Measurements from ENCODE around the gene PRKCE. TPM values are rescaled to one million over a fixed set of nuclear protein-coding genes. Genes with fewer than 3 reads are reported as not detected.

PRKCE gene
- total RNA-seq, 2 experiments from 2014 or later, result 24.9 to 26.2 TPM

DNA sequence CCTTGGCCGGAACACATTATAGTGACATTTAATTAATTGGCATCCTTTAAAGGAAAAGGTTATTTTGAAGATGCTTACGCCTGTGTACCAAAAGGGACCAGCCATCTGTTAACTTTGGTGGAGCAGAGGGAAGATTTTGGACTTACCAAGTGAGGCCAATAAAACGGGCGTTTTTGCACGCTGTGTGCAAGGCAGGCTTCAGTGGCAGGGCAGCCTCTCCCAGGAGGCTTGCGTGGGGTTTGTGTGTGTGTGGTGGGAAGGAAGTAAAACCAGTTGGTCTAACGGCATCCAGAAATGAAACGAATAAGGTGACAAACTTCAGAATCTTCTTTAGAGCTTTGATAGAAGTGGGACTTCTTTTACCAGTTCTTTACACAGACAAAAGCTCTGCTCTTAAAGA, 191.7 kb downstream of the PRKCE start:
- Mint-ChIP-seq H3K36me3 (ENCODE audit: low read depth) (peaks cover 9% of the 10 kb centered on the region), H3K27me3 (no peaks in the 10 kb centered on the region), H3K4me1 (ENCODE audit: low read depth) (peaks cover 14% of the 10 kb centered on the region), H3K9me3 (no peaks in the 10 kb centered on the region), H3K4me3 (no peak overlapping the region), H3K27ac (no peak overlapping the region)
- POLR2A ChIA-PET, result no interaction called here
- no peaks in the 10 kb centered on the region for H3K36me3 ChIP-seq (ENCODE audit: insufficient read depth, low read length)
- no peak overlapping the region for H3K4me3 ChIP-seq (ENCODE audit: low read length)
- H3K27me3 ChIP-seq (ENCODE audit: control insufficient read depth in 1 of 2, insufficient read depth in 2 of 2, low read length in 2 of 2), result no peaks in the 10 kb centered on the region
- no peak for DNase-seq
- intact Hi-C loops (cut with DNase I, micrococcal nuclease), result no loop called here
- no peaks in the 10 kb centered on the region for H3K4me1 ChIP-seq (ENCODE audit: insufficient read depth, low read length)
- TF ChIP-seq, protein P1, sequence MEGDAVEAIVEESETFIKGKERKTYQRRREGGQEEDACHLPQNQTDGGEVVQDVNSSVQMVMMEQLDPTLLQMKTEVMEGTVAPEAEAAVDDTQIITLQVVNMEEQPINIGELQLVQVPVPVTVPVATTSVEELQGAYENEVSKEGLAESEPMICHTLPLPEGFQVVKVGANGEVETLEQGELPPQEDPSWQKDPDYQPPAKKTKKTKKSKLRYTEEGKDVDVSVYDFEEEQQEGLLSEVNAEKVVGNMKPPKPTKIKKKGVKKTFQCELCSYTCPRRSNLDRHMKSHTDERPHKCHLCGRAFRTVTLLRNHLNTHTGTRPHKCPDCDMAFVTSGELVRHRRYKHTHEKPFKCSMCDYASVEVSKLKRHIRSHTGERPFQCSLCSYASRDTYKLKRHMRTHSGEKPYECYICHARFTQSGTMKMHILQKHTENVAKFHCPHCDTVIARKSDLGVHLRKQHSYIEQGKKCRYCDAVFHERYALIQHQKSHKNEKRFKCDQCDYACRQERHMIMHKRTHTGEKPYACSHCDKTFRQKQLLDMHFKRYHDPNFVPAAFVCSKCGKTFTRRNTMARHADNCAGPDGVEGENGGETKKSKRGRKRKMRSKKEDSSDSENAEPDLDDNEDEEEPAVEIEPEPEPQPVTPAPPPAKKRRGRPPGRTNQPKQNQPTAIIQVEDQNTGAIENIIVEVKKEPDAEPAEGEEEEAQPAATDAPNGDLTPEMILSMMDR (IDR thresholded peaks at IDR 0.05), result no peak
- H3K9me3 ChIP-seq (ENCODE audit: control insufficient read depth in 1 of 2, insufficient read depth in 1 of 2, low read length in 2 of 2), result no peaks in the 10 kb centered on the region
- CTCF ChIA-PET, result no interaction called here
- no peak for ATAC-seq (ENCODE audit: poor library complexity)
- no peak overlapping the region for H3K27ac ChIP-seq (ENCODE audit: low read depth in 1 of 2, low read length in 2 of 2)

DNA sequence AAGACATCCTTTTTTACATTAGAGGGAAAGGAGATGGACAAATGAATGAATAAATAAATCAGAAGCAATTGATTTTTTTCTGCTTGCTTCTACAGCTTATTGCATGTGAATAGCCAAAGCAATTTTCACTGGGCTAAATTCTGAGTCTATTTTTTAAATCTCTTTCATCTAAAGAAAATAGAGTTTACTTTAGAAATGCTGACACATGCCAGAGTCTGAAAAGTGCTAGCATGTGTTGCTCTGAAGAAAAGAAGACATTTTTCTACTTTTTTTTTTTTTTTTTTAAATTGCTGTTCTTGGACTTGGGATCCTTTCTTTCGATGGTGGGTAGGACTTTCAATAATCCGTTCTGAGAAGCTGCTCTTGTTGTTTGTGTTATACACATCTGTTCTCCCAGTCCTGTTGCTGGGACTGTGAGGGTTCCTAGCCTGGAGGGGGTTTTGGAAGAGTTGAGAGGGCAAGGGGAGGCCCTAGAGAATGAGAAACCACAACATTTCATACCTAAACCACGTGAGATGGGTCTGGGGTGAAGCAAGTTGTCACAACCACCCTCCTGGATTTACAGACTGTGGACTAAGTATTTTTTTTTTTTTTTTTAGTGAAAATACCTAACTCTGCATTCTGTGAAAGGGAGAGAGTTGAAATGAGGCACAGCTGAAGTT, 193.5 kb downstream of the PRKCE start:
- H3K4me3 Mint-ChIP-seq, result no peak overlapping the region
- POLR2A ChIA-PET, result no interaction called here
- H3K4me1 Mint-ChIP-seq (ENCODE audit: low read depth), result peaks cover 14% of the 10 kb centered on the region
- TF ChIP-seq, protein P1 (IDR thresholded peaks at IDR 0.05), result no peak
- Histone ChIP-seq H3K27me3 (ENCODE audit: control insufficient read depth in 1 of 2, insufficient read depth in 2 of 2, low read length in 2 of 2) (no peaks in the 10 kb centered on the region), H3K4me3 (ENCODE audit: low read length) (no peak overlapping the region), H3K27ac (ENCODE audit: low read depth in 1 of 2, low read length in 2 of 2) (no peak overlapping the region), H3K36me3 (ENCODE audit: insufficient read depth, low read length) (no peaks in the 10 kb centered on the region), H3K9me3 (ENCODE audit: control insufficient read depth in 1 of 2, insufficient read depth in 1 of 2, low read length in 2 of 2) (no peaks in the 10 kb centered on the region), H3K4me1 (ENCODE audit: insufficient read depth, low read length) (no peaks in the 10 kb centered on the region)
- intact Hi-C loops (cut with DNase I, micrococcal nuclease), result no loop called here
- CTCF ChIA-PET, result no interaction called here
- no peak for ATAC-seq (ENCODE audit: poor library complexity)
- no peaks in the 10 kb centered on the region for H3K27me3 Mint-ChIP-seq
- H3K27ac Mint-ChIP-seq, result no peak overlapping the region
- peaks cover 9% of the 10 kb centered on the region for H3K36me3 Mint-ChIP-seq (ENCODE audit: low read depth)
- H3K9me3 Mint-ChIP-seq, result no peaks in the 10 kb centered on the region
- no peak for DNase-seq

DNA sequence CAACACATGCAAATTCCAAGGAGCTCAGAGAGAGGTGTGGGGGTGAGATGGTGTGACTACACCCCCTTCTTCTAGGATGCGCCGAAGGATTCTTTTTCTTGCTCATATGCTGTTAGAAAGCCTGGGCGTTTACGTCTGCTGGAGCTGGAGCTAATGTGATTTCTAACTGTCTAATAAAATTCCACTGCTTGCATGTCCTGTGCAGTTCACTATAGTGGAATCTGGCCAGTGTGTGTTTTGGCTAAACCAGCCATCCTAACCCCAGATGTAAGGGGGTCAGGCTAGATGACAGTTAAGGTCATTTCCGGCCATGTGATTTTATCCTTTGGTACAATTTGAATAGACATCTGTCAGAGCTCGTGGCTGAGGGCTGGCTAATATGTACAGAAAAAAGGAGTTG, 194.1 kb downstream of the PRKCE start:
- Mint-ChIP-seq H3K4me3 (no peak overlapping the region), H3K9me3 (no peaks in the 10 kb centered on the region), H3K27ac (no peak overlapping the region), H3K4me1 (ENCODE audit: low read depth) (peaks cover 14% of the 10 kb centered on the region), H3K36me3 (ENCODE audit: low read depth) (peaks cover 9% of the 10 kb centered on the region), H3K27me3 (no peaks in the 10 kb centered on the region)
- Histone ChIP-seq H3K4me3 (ENCODE audit: low read length) (no peak overlapping the region), H3K9me3 (ENCODE audit: control insufficient read depth in 1 of 2, insufficient read depth in 1 of 2, low read length in 2 of 2) (no peaks in the 10 kb centered on the region), H3K27me3 (ENCODE audit: control insufficient read depth in 1 of 2, insufficient read depth in 2 of 2, low read length in 2 of 2) (no peaks in the 10 kb centered on the region), H3K4me1 (ENCODE audit: insufficient read depth, low read length) (no peaks in the 10 kb centered on the region), H3K36me3 (ENCODE audit: insufficient read depth, low read length) (no peaks in the 10 kb centered on the region), H3K27ac (ENCODE audit: low read depth in 1 of 2, low read length in 2 of 2) (no peak overlapping the region)
- TF ChIP-seq, protein P1 (IDR thresholded peaks at IDR 0.05), result no peak
- intact Hi-C loops (cut with DNase I, micrococcal nuclease), result no loop called here
- ChIA-PET CTCF (no interaction called here), POLR2A (no interaction called here)
- ATAC-seq (ENCODE audit: poor library complexity) (no peak), DNase-seq (no peak)
